ENCODE data around the gene ARHGDIB.

ARHGDIB gene

GRCh38 chr12:14984036-14984435 lies 22.6 kb upstream of the ARHGDIB start:
- Histone ChIP-seq H3K4me3 (ENCODE audit: low read depth in 1 of 2, low read length in 1 of 2) (peak overlapping the region in 1 of 2 experiments; percentile 8), H3K9me3 (no peaks in the 10 kb centered on the region), H3K4me1 (ENCODE audit: control insufficient read depth in 1 of 2, insufficient read depth in 1 of 2, low read depth in 1 of 2, low read length in 1 of 2) (peaks cover 75 to 85% of the 10 kb centered on the region in 2 experiments), H3K27me3 (no peaks in the 10 kb centered on the region), H3K27ac (peak overlapping the region; percentile 82), H3K36me3 (no peaks in the 10 kb centered on the region)
- TF ChIP-seq CTCF (IDR thresholded peaks at IDR 0.05), result no peak

GRCh38 chr12:14982991-14983390 lies 21.6 kb upstream of the ARHGDIB start:
- Histone ChIP-seq H3K27me3 (no peaks in the 10 kb centered on the region), H3K36me3 (no peaks in the 10 kb centered on the region), H3K27ac (peak overlapping the region; percentile 82), H3K4me3 (ENCODE audit: low read depth in 1 of 2, low read length in 1 of 2) (peak overlapping the region; percentile 41 to 63), H3K9me3 (no peaks in the 10 kb centered on the region), H3K4me1 (ENCODE audit: control insufficient read depth in 1 of 2, insufficient read depth in 1 of 2, low read depth in 1 of 2, low read length in 1 of 2) (peaks cover 76 to 87% of the 10 kb centered on the region in 2 experiments)
- TF ChIP-seq CTCF (IDR thresholded peaks at IDR 0.05), result no peak

- peak overlapping the region; percentile 82 for H3K27ac ChIP-seq
- H3K9me3 ChIP-seq, result no peaks in the 10 kb centered on the region
- TF ChIP-seq CTCF (IDR thresholded peaks at IDR 0.05), result no peak
- no peaks in the 10 kb centered on the region for H3K36me3 ChIP-seq
- H3K27me3 ChIP-seq, result no peaks in the 10 kb centered on the region
- peaks cover 71 to 87% of the 10 kb centered on the region in 2 experiments for H3K4me1 ChIP-seq (ENCODE audit: control insufficient read depth in 1 of 2, insufficient read depth in 1 of 2, low read depth in 1 of 2, low read length in 1 of 2)
- peak overlapping the region; percentile 41 to 63 for H3K4me3 ChIP-seq (ENCODE audit: low read depth in 1 of 2, low read length in 1 of 2)
These were observed 21.2 kb upstream of the ARHGDIB start for GRCh38 chr12:14982562-14982961.

GRCh38 chr12:14981049-14981448 lies 19.6 kb upstream of the ARHGDIB start:
- H3K27ac ChIP-seq, result peak overlapping the region; percentile 82
- H3K27me3 ChIP-seq, result no peaks in the 10 kb centered on the region
- no peaks in the 10 kb centered on the region for H3K36me3 ChIP-seq
- no peak for TF ChIP-seq CTCF (IDR thresholded peaks at IDR 0.05)
- no peaks in the 10 kb centered on the region for H3K9me3 ChIP-seq
- peak overlapping the region; percentile 41 to 63 for H3K4me3 ChIP-seq (ENCODE audit: low read depth in 1 of 2, low read length in 1 of 2)
- H3K4me1 ChIP-seq (ENCODE audit: control insufficient read depth in 1 of 2, insufficient read depth in 1 of 2, low read depth in 1 of 2, low read length in 1 of 2), result peaks cover 81 to 97% of the 10 kb centered on the region in 2 experiments

- no peaks in the 10 kb centered on the region for H3K36me3 ChIP-seq
- no peak for TF ChIP-seq CTCF (IDR thresholded peaks at IDR 0.05)
- H3K4me1 ChIP-seq (ENCODE audit: control insufficient read depth in 1 of 2, insufficient read depth in 1 of 2, low read depth in 1 of 2, low read length in 1 of 2), result peaks cover 83 to 100% of the 10 kb centered on the region in 2 experiments
- H3K9me3 ChIP-seq, result no peaks in the 10 kb centered on the region
- H3K4me3 ChIP-seq (ENCODE audit: low read depth in 1 of 2, low read length in 1 of 2), result peak overlapping the region in 1 of 2 experiments; percentile 16
- peak overlapping the region; percentile 82 for H3K27ac ChIP-seq
- H3K27me3 ChIP-seq, result no peaks in the 10 kb centered on the region
These were observed 18.1 kb upstream of the ARHGDIB start for GRCh38 chr12:14979468-14979867.

GRCh38 chr12:14976658-14977057 lies 15.3 kb upstream of the ARHGDIB start:
- Histone ChIP-seq H3K9me3 (no peaks in the 10 kb centered on the region), H3K4me3 (ENCODE audit: low read depth in 1 of 2, low read length in 1 of 2) (no peak overlapping the region), H3K27me3 (no peaks in the 10 kb centered on the region), H3K36me3 (no peaks in the 10 kb centered on the region), H3K27ac (peak overlapping the region; percentile 79), H3K4me1 (ENCODE audit: control insufficient read depth in 1 of 2, insufficient read depth in 1 of 2, low read depth in 1 of 2, low read length in 1 of 2) (peaks cover 69 to 86% of the 10 kb centered on the region in 2 experiments)
- TF ChIP-seq CTCF (IDR thresholded peaks at IDR 0.05), result no peak

All from neutrophil (primary cell).